Urinary bladder (tissue), 4 donors: Measurements from ENCODE around the gene PWWP2A. TPM values are rescaled to one million over a fixed set of nuclear protein-coding genes. Genes with fewer than 3 reads are reported as not detected.
"Not testable (repeated sequence)": the region's sequence is repeated elsewhere in the genome, so short reads cannot be mapped to it uniquely, and the experiment has no call there.

Experiments
- DNase-seq: peaks from one replicate; pipeline ENCODE4 v3.0.0-alpha.2; 2015; ENCODE audit errors: extremely low spot score
- H3K27ac ChIP-seq: one replicate; pipeline ENCODE4 v1.5.1; 2013; ENCODE audit warnings: low read depth, mild to moderate bottlenecking, moderate library complexity
- H3K36me3 ChIP-seq: one replicate; pipeline ENCODE4 v1.6.1; 2013; ENCODE audit warnings: mild to moderate bottlenecking, moderate library complexity; ENCODE audit not compliant: insufficient read depth
- H3K4me1 ChIP-seq: one replicate; pipeline ENCODE4 v1.6.1; 2013; ENCODE audit warnings: mild to moderate bottlenecking, moderate library complexity; ENCODE audit not compliant: insufficient read depth
- H3K4me3 ChIP-seq: one replicate; pipeline ENCODE4 v1.5.1; 2013; ENCODE audit warnings: low read depth, low read length
- WGBS: extraction: QIAGEN DNeasy Blood & Tissue Kit; methylation state at CpG from one replicate; pipeline ENCODE4 v1.1.7; 2013; 5-methylcytosine and 5-hydroxymethylcytosine counted together
- polyA plus RNA-seq: library from polyadenylated mRNA; stranded (reverse); fragments of 200-250 nt; gene quantifications from one replicate; pipeline ENCODE4 v1.2.3, GENCODE V29; 2013
- total RNA-seq: library from RNA; depleted of rRNA; stranded (reverse); fragments of >200 nt; gene quantifications from one replicate; pipeline ENCODE4 v1.2.3, GENCODE V29; 2014
- donor health status: healthy with polysubstance abuse.
- donor health status: healthy.

PWWP2A gene
- total and polyA plus RNA-seq, 2 donors = 12.5 to 50.4 TPM

- no peak overlapping the region for H3K4me3 ChIP-seq
- WGBS = 68% methylated on average over 3 of the region's 3 CpGs
- peaks cover 3% of the 10 kb centered on the region for H3K4me1 ChIP-seq
- H3K36me3 ChIP-seq = no peaks in the 10 kb centered on the region
- no peak for DNase-seq
- H3K27ac ChIP-seq = no peak overlapping the region
Measured at GRCh38 chr5:160081495-160081894, 37.8 kb downstream of the PWWP2A start.

DNA sequence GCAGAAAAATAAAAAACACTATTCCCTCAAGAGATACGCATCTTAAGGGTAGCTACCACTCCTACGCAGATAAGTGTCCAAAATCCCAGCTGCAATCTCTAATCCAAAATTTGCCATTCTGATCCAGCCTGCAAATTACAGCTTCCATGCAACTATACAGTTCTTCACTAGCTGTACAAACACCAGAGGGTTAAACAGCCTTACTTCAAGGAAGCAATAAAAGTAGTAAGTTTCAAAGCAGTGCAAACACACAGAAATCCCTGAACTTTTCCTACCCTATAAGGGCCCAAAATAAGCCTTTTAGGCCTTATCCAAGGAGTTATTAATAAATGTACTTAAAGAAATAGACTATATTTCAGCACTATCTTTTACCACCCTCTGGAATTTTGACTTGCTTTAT lies 39.5 kb downstream of the PWWP2A start:
- Histone ChIP-seq H3K4me3 (no peak overlapping the region), H3K36me3 (no peaks in the 10 kb centered on the region), H3K27ac (no peak overlapping the region), H3K4me1 (peaks cover 3% of the 10 kb centered on the region)
- WGBS = 71% methylated on average over 2 of the region's 2 CpGs
- DNase-seq = no peak

- 77% methylated on average over 2 of the region's 2 CpGs for WGBS
- DNase-seq = no peak
- no peaks in the 10 kb centered on the region for H3K36me3 ChIP-seq
- no peak overlapping the region for H3K27ac ChIP-seq
- H3K4me3 ChIP-seq = no peak overlapping the region
- H3K4me1 ChIP-seq = peaks cover 2% of the 10 kb centered on the region
Measured at GRCh38 chr5:160076997-160077396, 42.3 kb downstream of the PWWP2A start.

GRCh38 chr5:160075073-160075472 lies 44.2 kb downstream of the PWWP2A start:
- no peak overlapping the region for H3K27ac ChIP-seq
- peaks cover 2% of the 10 kb centered on the region for H3K4me1 ChIP-seq
- no peak overlapping the region for H3K4me3 ChIP-seq
- DNase-seq = no peak
- H3K36me3 ChIP-seq = no peaks in the 10 kb centered on the region

DNA sequence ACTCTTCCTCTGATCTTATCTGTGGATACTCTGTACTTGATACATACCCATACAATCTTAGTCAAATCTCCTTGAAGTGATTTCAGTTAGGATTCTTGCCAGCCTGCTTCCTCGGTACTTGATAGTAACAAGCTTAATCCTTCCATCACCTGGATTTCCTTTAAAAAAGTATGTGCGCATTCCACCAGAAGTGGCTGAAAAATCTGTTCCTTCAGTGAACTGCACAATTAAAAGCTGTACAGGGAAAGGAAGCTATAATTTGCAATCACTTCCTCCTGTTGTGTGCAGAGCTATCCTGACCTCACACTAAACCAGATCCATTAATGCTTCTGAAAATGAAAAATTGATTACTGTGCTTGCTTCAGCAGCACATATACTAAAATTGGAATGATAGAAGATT lies 47.3 kb downstream of the PWWP2A start:
- H3K4me3 ChIP-seq = no peak overlapping the region
- WGBS = 37% methylated on average over 2 of the region's 2 CpGs
- H3K36me3 ChIP-seq = no peaks in the 10 kb centered on the region
- no peaks in the 10 kb centered on the region for H3K4me1 ChIP-seq
- no peak for DNase-seq
- no peak overlapping the region for H3K27ac ChIP-seq

DNA sequence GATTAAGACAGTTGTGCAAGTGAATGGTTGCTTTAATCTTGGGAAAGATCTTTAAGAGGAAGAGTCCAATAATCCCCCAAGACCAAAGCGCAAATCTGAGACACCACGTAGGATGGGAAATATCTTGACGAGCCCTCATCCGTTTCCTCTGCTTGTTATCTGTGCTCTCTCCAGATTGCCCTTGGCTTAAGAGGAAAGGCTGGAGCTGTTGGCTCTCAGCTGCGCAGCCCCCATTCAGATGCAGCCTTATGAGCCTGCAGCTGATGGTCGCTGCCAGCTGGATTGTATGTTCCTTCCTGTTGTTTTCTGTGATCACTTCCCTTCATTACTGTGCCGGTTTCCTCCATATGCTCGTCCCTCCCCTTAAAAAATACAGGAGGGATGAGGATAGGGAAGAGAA lies 47.7 kb downstream of the PWWP2A start:
- Histone ChIP-seq H3K4me1 (no peaks in the 10 kb centered on the region), H3K4me3 (no peak overlapping the region), H3K36me3 (no peaks in the 10 kb centered on the region), H3K27ac (no peak overlapping the region)
- no peak for DNase-seq
- 20% methylated on average over 8 of the region's 8 CpGs for WGBS

DNA sequence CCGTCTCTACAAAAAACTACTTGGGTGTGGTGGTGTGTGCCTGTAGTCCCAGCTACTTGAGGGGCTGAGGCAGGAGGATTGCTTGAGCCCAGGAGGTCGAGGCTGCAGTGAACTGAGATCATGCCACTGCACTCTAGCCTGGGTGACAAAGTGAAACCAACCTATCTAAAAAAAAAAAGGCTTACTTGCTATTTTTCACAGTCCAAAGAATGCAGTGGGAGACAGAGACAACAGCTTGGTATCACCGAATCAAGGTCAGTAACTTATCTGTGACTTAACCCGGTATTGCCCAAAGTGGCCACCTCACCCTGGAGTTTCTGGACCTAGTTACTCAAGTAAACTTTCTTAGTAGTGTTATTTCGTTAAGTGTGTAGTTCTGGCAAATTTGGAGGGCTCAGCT lies 50.1 kb downstream of the PWWP2A start:
- not testable (repeated sequence) for H3K4me1 ChIP-seq, H3K27ac ChIP-seq, DNase-seq, H3K36me3 ChIP-seq, H3K4me3 ChIP-seq
- 92% methylated on average over 5 of the region's 5 CpGs for WGBS

- Histone ChIP-seq H3K4me3 (no peak overlapping the region), H3K27ac (no peak overlapping the region), H3K4me1 (no peaks in the 10 kb centered on the region), H3K36me3 (no peaks in the 10 kb centered on the region)
- DNase-seq = peak; percentile 74
- WGBS = 31% methylated on average over 9 of the region's 9 CpGs
Measured at GRCh38 chr5:160064995-160065614, 54.1 kb downstream of the PWWP2A start.

- Histone ChIP-seq H3K36me3 (no peaks in the 10 kb centered on the region), H3K4me1 (no peaks in the 10 kb centered on the region), H3K27ac (peak overlapping the region; percentile 64), H3K4me3 (no peak overlapping the region)
- 36% methylated on average over 1 of the region's 1 CpG for WGBS
- no peak for DNase-seq
Measured at GRCh38 chr5:160064417-160064810, 54.8 kb downstream of the PWWP2A start.

DNA sequence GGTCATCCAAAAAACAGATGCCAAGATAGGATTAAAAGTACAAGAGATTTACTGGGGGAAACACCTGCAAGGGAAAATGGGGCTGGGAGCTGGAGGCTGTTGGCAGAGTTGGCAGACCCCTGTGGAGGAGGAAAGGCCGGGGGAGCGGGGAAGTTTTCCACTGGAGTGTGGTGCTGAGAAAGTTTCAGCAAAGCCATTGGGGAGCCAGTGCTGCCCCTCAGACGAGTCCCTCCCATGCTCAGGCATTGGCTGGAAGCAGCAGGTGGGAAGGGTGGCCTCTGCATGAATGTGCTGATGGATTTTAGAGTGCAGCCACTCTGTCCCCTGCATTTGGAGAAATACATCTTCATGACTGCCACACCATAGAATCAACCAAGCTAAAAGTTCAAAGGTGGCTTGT lies 57.5 kb downstream of the PWWP2A start:
- Histone ChIP-seq H3K4me1 (no peaks in the 10 kb centered on the region), H3K27ac (no peak overlapping the region), H3K36me3 (no peaks in the 10 kb centered on the region), H3K4me3 (no peak overlapping the region)
- no peak for DNase-seq
- 88% methylated on average over 3 of the region's 3 CpGs for WGBS

GRCh38 chr5:160060001-160060400 lies 59.2 kb downstream of the PWWP2A start:
- H3K4me1 ChIP-seq = no peaks in the 10 kb centered on the region
- WGBS = 88% methylated on average over 4 of the region's 4 CpGs
- no peak overlapping the region for H3K4me3 ChIP-seq
- DNase-seq = no peak
- no peak overlapping the region for H3K27ac ChIP-seq
- H3K36me3 ChIP-seq = peaks cover 2% of the 10 kb centered on the region

- 95% methylated on average over 4 of the region's 4 CpGs for WGBS
- Histone ChIP-seq H3K4me3 (no peak overlapping the region), H3K27ac (no peak overlapping the region), H3K36me3 (peaks cover 4% of the 10 kb centered on the region), H3K4me1 (no peaks in the 10 kb centered on the region)
- DNase-seq = no peak
Measured at GRCh38 chr5:160057256-160057655, 62.0 kb downstream of the PWWP2A start.

DNA sequence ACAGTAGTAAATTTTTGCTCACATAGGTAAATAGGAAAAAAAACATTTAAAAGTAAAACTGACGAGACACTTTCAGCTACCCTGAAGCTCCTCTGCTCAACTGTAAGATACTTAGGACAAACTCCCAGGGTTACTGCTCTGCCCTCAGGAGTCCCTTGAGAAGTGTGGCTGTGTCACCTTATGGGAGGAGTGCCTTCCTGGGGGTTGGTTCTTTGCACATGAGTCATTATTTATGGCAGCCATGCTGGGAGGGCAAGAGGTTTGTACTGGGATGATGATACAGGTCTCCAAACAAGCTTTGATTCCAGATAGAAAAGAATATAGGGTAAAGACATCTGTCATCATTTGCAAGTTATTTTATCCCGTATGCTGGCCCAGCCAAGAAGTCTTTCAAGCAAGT lies 64.4 kb downstream of the PWWP2A start:
- H3K36me3 ChIP-seq = peaks cover 7% of the 10 kb centered on the region
- H3K4me3 ChIP-seq = no peak overlapping the region
- DNase-seq = no peak
- H3K4me1 ChIP-seq = no peaks in the 10 kb centered on the region
- 93% methylated on average over 2 of the region's 2 CpGs for WGBS
- H3K27ac ChIP-seq = no peak overlapping the region

- 99% methylated on average over 1 of the region's 1 CpG for WGBS
- peaks cover 9% of the 10 kb centered on the region for H3K36me3 ChIP-seq
Measured at GRCh38 chr5:160054047-160054446, 65.2 kb downstream of the PWWP2A start.

DNA sequence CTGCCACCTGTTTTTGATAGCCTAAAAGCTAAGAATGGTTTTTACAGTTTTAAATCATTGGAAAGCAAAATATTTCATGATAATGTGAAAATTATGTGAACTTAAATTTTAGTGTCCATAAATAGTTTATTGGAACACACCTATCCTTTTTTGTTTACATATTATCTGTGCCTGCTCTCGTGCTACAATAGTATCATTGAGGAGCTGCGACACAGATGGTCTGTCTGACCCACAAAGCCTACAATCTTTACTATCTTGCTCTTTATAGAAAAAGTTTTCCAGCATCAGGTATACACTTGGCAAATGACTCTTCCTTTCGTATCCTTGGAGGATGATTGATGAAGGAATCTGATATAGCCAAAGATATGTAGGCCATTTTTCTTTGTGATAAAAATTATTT lies 70.2 kb downstream of the PWWP2A start:
- Histone ChIP-seq H3K4me1 (no peaks in the 10 kb centered on the region), H3K4me3 (no peak overlapping the region), H3K36me3 (peaks cover 7% of the 10 kb centered on the region), H3K27ac (no peak overlapping the region)
- no peak for DNase-seq
- 73% methylated on average over 3 of the region's 3 CpGs for WGBS

More at GRCh38 chr5:160054047-160054446, 65.2 kb downstream of the PWWP2A start:
- no peak for DNase-seq
- H3K4me3 ChIP-seq = no peak overlapping the region
- H3K4me1 ChIP-seq = no peaks in the 10 kb centered on the region
- H3K27ac ChIP-seq = no peak overlapping the region
